HG03520 (cell line): ENCODE measurements around the gene ACVRL1.
"Not testable (repeated sequence)": the region's sequence is repeated elsewhere in the genome, so short reads cannot be mapped to it uniquely, and the experiment has no call there.

Experiments used
- ATAC-seq: cut with Tn5 transposase; IDR thresholded peaks from one replicate; pipeline ENCODE4 v1.9.1; 2021; ENCODE audit warnings: mild to moderate bottlenecking, moderate library complexity; ENCODE audit not compliant: unreplicated experiment

ACVRL1 gene

GRCh38 chr12:51873251-51873994 lies 33.9 kb upstream of the ACVRL1 start:
- ATAC-seq: no peak

GRCh38 chr12:51874000-51874399 lies 33.3 kb upstream of the ACVRL1 start:
- no peak for ATAC-seq

GRCh38 chr12:51874486-51874885 lies 32.8 kb upstream of the ACVRL1 start:
- no peak for ATAC-seq

GRCh38 chr12:51879102-51879501 lies 28.2 kb upstream of the ACVRL1 start:
- no peak for ATAC-seq

- ATAC-seq: no peak
These were observed 24.0 kb upstream of the ACVRL1 start for GRCh38 chr12:51883295-51883694.

- ATAC-seq: no peak
These were observed 23.2 kb upstream of the ACVRL1 start for GRCh38 chr12:51883998-51884675.

- no peak for ATAC-seq
These were observed 22.6 kb upstream of the ACVRL1 start for GRCh38 chr12:51884676-51885229.

- not testable (repeated sequence) for ATAC-seq
These were observed 21.8 kb upstream of the ACVRL1 start for GRCh38 chr12:51885294-51886020.

- ATAC-seq: no peak
These were observed 21.1 kb upstream of the ACVRL1 start for GRCh38 chr12:51886021-51886710.

- no peak for ATAC-seq
These were observed 19.6 kb upstream of the ACVRL1 start, which contains the start of gene ANKRD33 for GRCh38 chr12:51887476-51888315. TSS of gene ANKRD33 (plus strand) at chr12:51888103. CDS start at chr12:51888187, 84 bp downstream.

- no peak for ATAC-seq
These were observed 18.7 kb upstream of the ACVRL1 start for GRCh38 chr12:51888316-51889215.

GRCh38 chr12:51889216-51890132 lies 17.8 kb upstream of the ACVRL1 start:
- no peak for ATAC-seq

- no peak for ATAC-seq
These were observed 17.2 kb upstream of the ACVRL1 start for GRCh38 chr12:51890133-51890464.

GRCh38 chr12:51890511-51891171 lies 16.7 kb upstream of the ACVRL1 start:
- ATAC-seq: no peak

- ATAC-seq: no peak
These were observed 15.5 kb upstream of the ACVRL1 start for GRCh38 chr12:51891843-51892242.

GRCh38 chr12:51893786-51894185 lies 13.5 kb upstream of the ACVRL1 start:
- no peak for ATAC-seq

- no peak for ATAC-seq
These were observed 11.7 kb upstream of the ACVRL1 start for GRCh38 chr12:51895378-51896135.
